ENCODE measurements around the gene EFNA2. TPM values are rescaled to one million over a fixed set of nuclear protein-coding genes. Genes with fewer than 3 reads are reported as not detected.

EFNA2 gene
- total and polyA plus RNA-seq, 4 donors = 2.8 TPM; not detected in 3

- Histone ChIP-seq H3K4me1 (ENCODE audit: control insufficient read depth in 1 of 2, insufficient read depth in 2 of 2, low read length in 2 of 2) (no peaks in the 10 kb centered on the region), H3K4me3 (ENCODE audit: low read length in 2 of 2) (no peak overlapping the region), H3K27ac (ENCODE audit: low read depth in 1 of 2, low read length in 2 of 2) (no peak overlapping the region), H3K36me3 (ENCODE audit: control insufficient read depth in 1 of 2, insufficient read depth in 2 of 2, low read length in 1 of 2) (peaks cover 0 to 7% of the 10 kb centered on the region in 2 donors), H3K27me3 (ENCODE audit: control insufficient read depth in 1 of 2, insufficient read depth in 2 of 2, low read length in 1 of 2) (no peaks in the 10 kb centered on the region), H3K9me3 (ENCODE audit: control insufficient read depth, low read length) (no peaks in the 10 kb centered on the region)
- 79 to 80% methylated on average over 46 of the region's 46 CpGs for WGBS, 2 donors
- DNase-seq (peak in 1 of 2 donors; percentile 69), ATAC-seq (ENCODE audit: low FRiP score) (no peak)
- intact Hi-C loops (cut with DNase I) = loop anchor here in 1 of 2 donors (10.0 kb wide), 1 partner anchor 231 kb away; no protein-coding TSS in a partner anchor
Observed at GRCh38 chr19:1274081-1274851, 11.4 kb upstream of the EFNA2 start.

- WGBS, 2 donors = 22 to 24% methylated on average over 44 of the region's 44 CpGs
- Histone ChIP-seq H3K36me3 (ENCODE audit: control insufficient read depth in 1 of 2, insufficient read depth in 2 of 2, low read length in 1 of 2) (peaks cover 0 to 7% of the 10 kb centered on the region in 2 donors), H3K9me3 (ENCODE audit: control insufficient read depth, low read length) (no peaks in the 10 kb centered on the region), H3K27ac (ENCODE audit: low read depth in 1 of 2, low read length in 2 of 2) (peak overlapping the region in 1 of 2 donors; percentile 10), H3K4me1 (ENCODE audit: control insufficient read depth in 1 of 2, insufficient read depth in 2 of 2, low read length in 2 of 2) (no peaks in the 10 kb centered on the region), H3K4me3 (ENCODE audit: low read length in 2 of 2) (no peak overlapping the region), H3K27me3 (ENCODE audit: control insufficient read depth in 1 of 2, insufficient read depth in 2 of 2, low read length in 1 of 2) (no peaks in the 10 kb centered on the region)
- peak; percentile 0 for ATAC-seq (ENCODE audit: low FRiP score)
- peak in 1 of 2 donors; percentile 62 for DNase-seq
- intact Hi-C loops (cut with DNase I) = loop anchor here in 1 of 2 donors (5.0 to 10.0 kb wide), 2 partner anchors 82 to 230 kb away; no protein-coding TSS in a partner anchor
Observed at GRCh38 chr19:1274852-1275259, 10.8 kb upstream of the EFNA2 start.

GRCh38 chr19:1275260-1275975 lies 10.3 kb upstream of the EFNA2 start, which contains the start of gene FAM174C:
Gene FAM174C, plus strand, starts transcription at chr19:1275530. Its CDS starts 20 bp downstream, at chr19:1275550.
- WGBS, 2 donors = 0% methylated on average over 59 to 98 of the region's 98 CpGs
- Histone ChIP-seq H3K4me1 (ENCODE audit: control insufficient read depth in 1 of 2, insufficient read depth in 2 of 2, low read length in 2 of 2) (no peaks in the 10 kb centered on the region), H3K27me3 (ENCODE audit: control insufficient read depth in 1 of 2, insufficient read depth in 2 of 2, low read length in 1 of 2) (no peaks in the 10 kb centered on the region), H3K36me3 (ENCODE audit: control insufficient read depth in 1 of 2, insufficient read depth in 2 of 2, low read length in 1 of 2) (peaks cover 0 to 7% of the 10 kb centered on the region in 2 donors), H3K9me3 (ENCODE audit: control insufficient read depth, low read length) (no peaks in the 10 kb centered on the region), H3K27ac (ENCODE audit: low read depth in 1 of 2, low read length in 2 of 2) (peak within 1 kb of the TSS; percentile 29 to 92), H3K4me3 (ENCODE audit: low read length in 2 of 2) (peak within 1 kb of the TSS; percentile 31 to 35)
- ATAC-seq (ENCODE audit: low FRiP score) (peak; percentile 90), DNase-seq (peak; percentile 97 to 98)
- intact Hi-C loops (cut with DNase I) = loop anchor here in 1 of 2 donors (5.0 to 10.0 kb wide), 2 partner anchors 82 to 229 kb away; no protein-coding TSS in a partner anchor

- WGBS, 2 donors = 11 to 12% methylated on average over 40 to 43 of the region's 43 CpGs
- ATAC-seq (ENCODE audit: low FRiP score) (no peak), DNase-seq (no peak)
- H3K27me3 ChIP-seq (ENCODE audit: control insufficient read depth in 1 of 2, insufficient read depth in 2 of 2, low read length in 1 of 2) = no peaks in the 10 kb centered on the region
- intact Hi-C loops (cut with DNase I) = loop anchor here in 1 of 2 donors (2.0 to 10.0 kb wide), 3 partner anchors 81 to 229 kb away; partner anchors contain the start of gene NDUFS7
- H3K9me3 ChIP-seq (ENCODE audit: control insufficient read depth, low read length) = no peaks in the 10 kb centered on the region
- no peaks in the 10 kb centered on the region for H3K4me1 ChIP-seq (ENCODE audit: control insufficient read depth in 1 of 2, insufficient read depth in 2 of 2, low read length in 2 of 2)
- peak overlapping the region in 1 of 2 donors; percentile 29 for H3K27ac ChIP-seq (ENCODE audit: low read depth in 1 of 2, low read length in 2 of 2)
- peaks cover 0 to 7% of the 10 kb centered on the region in 2 donors for H3K36me3 ChIP-seq (ENCODE audit: control insufficient read depth in 1 of 2, insufficient read depth in 2 of 2, low read length in 1 of 2)
- peak overlapping the region; percentile 11 to 18 for H3K4me3 ChIP-seq (ENCODE audit: low read length in 2 of 2)
Observed at GRCh38 chr19:1275976-1276627, 9.6 kb upstream of the EFNA2 start.

- WGBS, 2 donors = 82 to 86% methylated on average over 10 of the region's 10 CpGs
- DNase-seq (no peak), ATAC-seq (ENCODE audit: low FRiP score) (no peak)
- Histone ChIP-seq H3K36me3 (ENCODE audit: control insufficient read depth in 1 of 2, insufficient read depth in 2 of 2, low read length in 1 of 2) (peaks cover 0 to 7% of the 10 kb centered on the region in 2 donors), H3K27ac (ENCODE audit: low read depth in 1 of 2, low read length in 2 of 2) (no peak overlapping the region), H3K9me3 (ENCODE audit: control insufficient read depth, low read length) (no peaks in the 10 kb centered on the region), H3K4me1 (ENCODE audit: control insufficient read depth in 1 of 2, insufficient read depth in 2 of 2, low read length in 2 of 2) (no peaks in the 10 kb centered on the region), H3K27me3 (ENCODE audit: control insufficient read depth in 1 of 2, insufficient read depth in 2 of 2, low read length in 1 of 2) (no peaks in the 10 kb centered on the region), H3K4me3 (ENCODE audit: low read length in 2 of 2) (no peak overlapping the region)
- intact Hi-C loops (cut with DNase I) = loop anchor here in 1 of 2 donors (2.0 to 10.0 kb wide), 3 partner anchors 81 to 228 kb away; partner anchors contain the start of gene NDUFS7
Observed at GRCh38 chr19:1276628-1277022, 9.0 kb upstream of the EFNA2 start.

- Histone ChIP-seq H3K36me3 (ENCODE audit: control insufficient read depth in 1 of 2, insufficient read depth in 2 of 2, low read length in 1 of 2) (peaks cover 0 to 7% of the 10 kb centered on the region in 2 donors), H3K4me1 (ENCODE audit: control insufficient read depth in 1 of 2, insufficient read depth in 2 of 2, low read length in 2 of 2) (no peaks in the 10 kb centered on the region), H3K4me3 (ENCODE audit: low read length in 2 of 2) (no peak overlapping the region), H3K9me3 (ENCODE audit: control insufficient read depth, low read length) (no peaks in the 10 kb centered on the region), H3K27ac (ENCODE audit: low read depth in 1 of 2, low read length in 2 of 2) (no peak overlapping the region), H3K27me3 (ENCODE audit: control insufficient read depth in 1 of 2, insufficient read depth in 2 of 2, low read length in 1 of 2) (no peaks in the 10 kb centered on the region)
- ATAC-seq (ENCODE audit: low FRiP score) = no peak
- intact Hi-C loops (cut with DNase I) = loop anchor here in 1 of 2 donors (2.0 to 10.0 kb wide), 3 partner anchors 80 to 228 kb away; partner anchors contain the start of gene NDUFS7
- no peak for DNase-seq
- WGBS, 2 donors = 88 to 92% methylated on average over 14 to 15 of the region's 15 CpGs
Observed at GRCh38 chr19:1277061-1277460, 8.6 kb upstream of the EFNA2 start.

- Histone ChIP-seq H3K27me3 (ENCODE audit: control insufficient read depth in 1 of 2, insufficient read depth in 2 of 2, low read length in 1 of 2) (no peaks in the 10 kb centered on the region), H3K9me3 (ENCODE audit: control insufficient read depth, low read length) (no peaks in the 10 kb centered on the region), H3K4me1 (ENCODE audit: control insufficient read depth in 1 of 2, insufficient read depth in 2 of 2, low read length in 2 of 2) (no peaks in the 10 kb centered on the region), H3K27ac (ENCODE audit: low read depth in 1 of 2, low read length in 2 of 2) (no peak overlapping the region), H3K4me3 (ENCODE audit: low read length in 2 of 2) (no peak overlapping the region), H3K36me3 (ENCODE audit: control insufficient read depth in 1 of 2, insufficient read depth in 2 of 2, low read length in 1 of 2) (peaks cover 0 to 7% of the 10 kb centered on the region in 2 donors)
- WGBS, 2 donors = 82 to 89% methylated on average over 11 to 12 of the region's 12 CpGs
- DNase-seq (no peak), ATAC-seq (ENCODE audit: low FRiP score) (no peak)
- intact Hi-C loops (cut with DNase I) = loop anchor here in 1 of 2 donors (5.0 to 10.0 kb wide), 2 partner anchors 79 to 227 kb away; no protein-coding TSS in a partner anchor
Observed at GRCh38 chr19:1278074-1278473, 7.6 kb upstream of the EFNA2 start.

Measured in aorta (tissue), 5 donors.